NCI-H2029 (cell line): ENCODE data around the gene ZC3H12A.

ENCODE experiments used
- DNase-seq: peaks from one replicate; lab custom pipeline; 2025; lab: John Stamatoyannopoulos, UW

Gene ZC3H12A

DNA sequence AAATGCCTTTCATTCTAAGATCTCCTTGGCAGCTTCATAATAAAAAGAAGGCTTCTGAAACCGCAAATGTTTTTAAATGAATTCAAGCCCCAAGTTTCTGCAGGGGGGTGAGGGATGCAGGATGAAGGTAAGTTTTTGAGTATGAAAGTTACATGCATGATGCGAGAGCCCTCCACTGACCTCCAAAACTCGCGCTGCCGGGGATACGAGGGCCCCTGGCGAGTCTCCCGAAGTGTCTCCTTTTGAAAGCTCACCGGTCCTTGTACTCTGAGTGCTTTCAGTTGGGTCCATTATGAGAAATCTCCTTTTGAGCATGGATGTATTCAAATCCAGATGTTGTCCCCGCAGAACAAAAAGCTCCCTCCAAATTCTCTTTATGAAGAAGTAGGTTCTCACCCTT, 18.9 kb upstream of the ZC3H12A start:
- DNase-seq = no peak

DNA sequence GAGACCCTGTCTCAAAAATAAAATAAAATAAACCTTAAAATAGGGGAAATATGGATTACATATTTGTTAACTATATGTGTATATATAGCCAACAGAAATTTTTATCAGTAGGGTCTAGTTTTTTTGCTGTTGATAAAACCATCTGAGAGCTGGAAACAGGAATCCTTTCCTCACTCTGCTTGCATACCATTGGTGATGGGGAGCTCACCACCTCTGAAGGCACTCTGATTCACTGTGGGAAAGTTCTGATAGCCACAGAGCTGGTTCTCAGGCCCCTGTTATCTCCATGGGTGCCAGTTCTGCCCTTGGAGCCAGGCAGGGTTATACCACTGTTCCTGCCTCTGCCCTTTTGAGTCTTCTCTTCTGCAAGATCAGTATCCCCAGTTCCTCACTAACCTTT, 17.8 kb upstream of the ZC3H12A start:
- DNase-seq = no peak

DNA sequence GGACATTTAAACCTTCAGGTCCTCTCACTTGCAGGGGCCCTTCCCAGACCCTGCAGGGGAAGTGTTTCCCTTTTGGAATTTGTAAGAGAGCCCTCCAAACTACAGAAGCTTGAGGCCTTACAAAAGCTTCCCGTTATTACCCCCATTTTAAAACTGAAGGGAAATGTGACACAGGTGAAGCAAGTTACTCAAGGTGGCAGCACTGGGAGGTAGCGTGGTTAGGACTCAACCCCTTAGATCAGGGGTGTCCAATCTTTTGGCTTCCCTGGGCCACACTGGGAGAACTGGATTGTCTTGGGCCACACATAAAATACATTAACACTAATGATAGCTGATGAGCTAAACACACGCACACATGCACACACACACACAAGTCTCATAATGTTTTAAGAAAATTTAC, 15.8 kb upstream of the ZC3H12A start:
- no peak for DNase-seq

DNA sequence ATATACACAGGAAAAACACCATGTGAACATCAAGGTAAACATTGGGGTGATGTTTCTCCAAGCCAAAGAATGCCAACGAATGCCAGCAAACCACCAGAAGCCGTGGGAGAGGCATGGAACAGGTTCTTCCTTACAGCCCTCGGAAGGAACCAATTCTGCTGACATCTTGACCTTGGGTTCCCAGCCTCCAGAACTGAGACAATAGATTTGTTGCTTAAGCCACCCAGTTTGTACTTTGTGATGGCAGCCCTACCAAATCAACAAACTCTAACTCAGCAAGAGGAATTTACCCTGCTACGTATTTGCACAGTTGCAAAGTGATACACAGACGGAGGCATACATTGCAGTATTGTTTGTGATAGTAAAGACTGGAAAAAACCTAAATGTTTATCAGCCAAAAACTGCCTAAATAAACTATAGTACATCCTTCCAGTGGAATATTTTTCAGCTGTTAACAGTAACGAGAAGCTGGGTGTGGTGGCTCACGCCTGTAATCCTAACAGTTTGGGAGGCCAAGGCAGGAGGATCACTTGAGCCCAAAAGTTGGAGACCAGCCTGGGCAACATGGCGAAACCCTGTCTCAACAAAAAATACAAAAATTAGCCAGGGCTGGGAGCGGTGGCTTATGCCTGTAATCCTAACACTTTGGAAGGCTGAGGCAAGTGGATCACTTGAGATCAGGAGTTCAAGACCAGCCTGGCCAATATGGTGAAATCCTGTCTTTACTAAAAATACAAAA, 12.5 kb upstream of the ZC3H12A start:
- DNase-seq = no peak

DNA sequence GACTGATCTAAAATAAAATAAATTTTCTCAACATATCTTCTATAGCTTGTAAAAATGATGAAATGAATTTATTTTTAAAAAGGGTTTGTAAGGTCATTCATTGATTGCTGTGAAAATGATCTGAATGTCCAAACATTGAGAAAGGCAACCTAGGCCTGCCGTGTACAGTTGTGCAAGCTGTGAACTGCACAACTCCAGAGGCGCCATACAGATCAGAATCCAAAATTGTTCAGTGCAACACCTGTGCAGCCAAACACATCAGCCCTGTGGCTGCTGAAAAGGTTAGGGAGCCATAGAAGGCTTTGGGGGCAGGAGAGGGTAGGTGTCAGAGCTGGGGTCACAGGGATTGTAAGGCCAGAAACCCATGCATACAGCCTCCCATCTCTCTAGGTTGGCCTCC, 9.9 kb upstream of the ZC3H12A start:
- DNase-seq = no peak

DNA sequence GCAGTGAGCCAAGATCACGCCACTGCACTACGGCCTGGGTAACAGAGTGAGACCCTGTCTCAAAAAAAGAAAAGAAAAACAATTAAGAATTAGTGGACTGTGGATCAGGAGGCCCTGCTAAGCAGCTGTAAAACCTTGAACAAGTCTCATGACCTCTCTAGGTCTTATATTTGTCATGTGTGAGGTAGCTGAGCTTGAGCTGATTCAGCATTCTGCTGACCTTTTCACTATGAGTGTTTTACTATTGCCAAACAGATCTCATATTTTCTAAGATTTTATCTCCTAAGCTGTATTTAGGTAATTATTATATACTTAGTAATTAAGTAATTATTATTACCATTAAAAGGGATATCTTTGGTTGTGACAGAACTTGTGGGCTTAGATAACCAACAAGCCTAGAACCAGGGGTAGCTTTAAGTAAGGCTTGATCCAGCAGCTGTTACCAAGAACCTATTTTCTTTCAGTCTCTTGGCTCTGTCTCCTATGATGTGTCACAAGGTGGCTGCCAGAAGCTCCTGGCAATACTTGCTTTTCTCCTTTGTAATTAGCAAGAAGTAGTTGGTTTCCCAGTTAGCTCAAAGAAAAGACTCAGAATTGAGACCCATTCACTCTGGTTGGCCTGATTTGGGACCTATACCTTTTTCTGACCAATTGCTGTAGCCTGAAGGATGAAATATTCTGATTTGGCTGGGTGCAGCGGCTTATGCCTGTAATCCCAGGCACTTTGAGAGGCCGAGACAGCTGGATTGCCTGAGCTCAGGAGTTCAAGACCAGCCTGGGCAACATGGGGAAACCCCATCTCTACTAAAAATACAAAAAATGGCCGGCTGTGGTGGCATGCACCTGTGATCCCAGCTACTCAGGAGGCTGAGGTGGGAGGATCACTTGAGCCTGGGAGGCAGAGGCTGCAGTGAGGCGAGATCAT, 8.5 kb upstream of the ZC3H12A start:
- no peak for DNase-seq

DNA sequence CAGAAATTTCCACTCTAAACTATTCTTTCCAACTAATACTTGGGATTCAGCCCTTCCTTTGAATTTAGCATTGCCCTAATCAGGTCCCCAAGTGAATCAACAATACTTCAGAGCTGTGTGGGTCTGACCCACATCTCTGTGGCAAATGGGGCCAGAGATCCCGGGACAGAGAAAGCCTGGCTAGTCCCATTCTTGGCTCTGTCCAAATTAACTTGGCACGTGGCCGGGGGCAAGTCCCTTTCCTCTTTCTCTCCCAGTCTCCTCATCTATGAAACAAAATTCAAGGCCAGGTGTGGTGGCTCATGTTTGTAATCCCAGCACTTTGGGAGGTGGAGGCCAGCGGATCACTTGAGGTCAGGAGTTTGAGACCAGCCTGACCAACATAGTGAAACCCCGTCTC, 6.3 kb upstream of the ZC3H12A start:
- DNase-seq = no peak

DNA sequence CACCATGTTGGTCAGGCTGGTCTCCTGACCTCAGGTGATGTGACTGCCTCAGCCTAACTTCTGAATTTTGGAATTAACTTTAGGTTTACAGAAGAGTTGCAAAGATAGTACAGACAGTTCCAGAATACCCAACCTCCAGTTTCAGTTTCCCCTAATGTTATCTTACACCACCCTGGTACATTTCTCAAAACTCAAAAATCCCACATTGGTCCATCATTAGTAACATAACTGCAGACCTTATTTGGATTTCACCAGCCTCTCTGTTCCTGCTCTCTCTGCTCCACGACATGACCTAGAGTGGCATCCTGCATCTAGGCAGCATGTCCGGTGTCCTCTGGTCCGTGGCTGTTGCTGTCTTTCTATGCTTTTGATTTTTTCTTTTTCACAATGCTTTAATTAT, 5.0 kb upstream of the ZC3H12A start:
- DNase-seq = no peak

DNA sequence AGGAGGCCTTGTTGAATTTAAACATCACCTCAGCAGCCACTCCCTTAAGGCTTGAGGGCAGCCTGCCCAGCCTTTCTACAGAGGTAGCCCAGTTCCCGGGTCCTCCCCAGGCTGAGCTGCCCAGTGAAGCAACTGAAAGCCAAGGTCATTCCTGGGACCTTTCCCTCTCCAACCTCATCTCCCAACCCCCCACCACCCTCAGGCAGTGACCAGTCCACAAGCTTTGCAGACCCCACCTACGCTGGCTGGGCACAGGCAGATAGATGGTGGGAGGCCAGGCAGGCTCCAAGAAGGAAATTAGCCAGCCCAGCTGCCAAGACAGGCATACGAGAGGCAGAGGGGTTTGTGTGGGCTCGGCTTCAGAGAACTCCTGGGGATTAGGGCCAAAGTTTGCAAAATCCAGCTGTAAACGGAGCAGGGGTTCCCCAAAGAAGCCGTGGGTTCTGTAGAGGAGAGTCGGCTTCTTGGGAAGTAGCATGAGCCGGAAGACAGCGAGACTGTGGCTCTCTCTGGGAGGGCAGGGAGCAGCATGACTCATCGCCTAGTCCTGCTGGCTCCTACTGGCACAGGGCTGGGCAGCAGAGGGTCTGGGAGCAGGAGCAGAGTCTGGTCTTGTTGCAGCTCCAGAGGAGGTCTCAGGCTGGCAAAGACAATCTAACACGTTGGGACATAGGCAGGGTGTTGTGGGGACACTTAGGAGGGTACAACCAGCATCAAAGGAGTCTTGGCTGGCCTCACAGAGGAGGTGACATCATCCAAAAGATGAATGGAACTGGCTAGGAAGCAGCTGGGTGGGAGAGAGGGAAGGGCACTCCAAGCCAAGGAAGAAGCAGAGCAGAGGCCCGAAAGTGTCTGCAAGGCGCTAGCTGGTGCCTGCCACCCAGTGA, 2.8 kb upstream of the ZC3H12A start:
- DNase-seq = no peak

DNA sequence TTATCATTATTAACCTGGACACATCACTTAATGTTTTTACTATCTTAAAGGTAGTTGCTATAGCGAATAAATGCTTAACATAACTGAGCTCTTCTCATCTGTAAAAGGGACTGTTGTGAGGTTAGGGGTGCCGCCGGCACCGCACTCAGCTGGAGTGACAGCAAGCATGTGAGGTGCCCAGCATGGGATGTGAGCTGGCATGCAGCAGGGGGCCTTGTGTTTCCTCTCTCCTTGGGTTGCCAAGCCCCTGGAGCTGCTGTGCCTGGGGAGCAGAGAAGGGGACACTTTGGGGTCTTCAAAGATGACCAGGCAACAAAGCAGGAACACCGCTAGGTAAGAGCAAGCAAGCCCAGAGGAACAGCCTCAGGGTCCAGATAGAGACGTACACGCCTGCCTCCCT, 2.1 kb upstream of the ZC3H12A start:
- DNase-seq = no peak

DNA sequence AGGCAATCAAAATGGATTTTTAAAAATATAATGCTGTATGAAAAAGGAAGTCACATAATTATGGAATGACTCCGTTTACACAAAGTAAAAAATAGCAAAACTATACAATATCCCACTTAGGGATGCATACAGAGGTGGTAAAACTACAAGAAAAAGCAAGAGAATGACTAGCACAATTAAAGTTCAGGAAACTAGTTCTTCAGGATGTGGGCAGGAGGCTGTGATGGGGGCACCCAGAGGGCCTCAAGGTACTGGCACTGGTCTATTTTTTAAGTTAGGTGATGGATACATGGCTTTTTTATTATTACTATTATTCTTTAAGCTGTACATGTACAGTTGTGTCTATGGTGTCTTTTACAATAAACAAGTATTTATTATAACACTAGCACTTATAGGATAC, 1.4 kb upstream of the ZC3H12A start:
- no peak for DNase-seq

DNA sequence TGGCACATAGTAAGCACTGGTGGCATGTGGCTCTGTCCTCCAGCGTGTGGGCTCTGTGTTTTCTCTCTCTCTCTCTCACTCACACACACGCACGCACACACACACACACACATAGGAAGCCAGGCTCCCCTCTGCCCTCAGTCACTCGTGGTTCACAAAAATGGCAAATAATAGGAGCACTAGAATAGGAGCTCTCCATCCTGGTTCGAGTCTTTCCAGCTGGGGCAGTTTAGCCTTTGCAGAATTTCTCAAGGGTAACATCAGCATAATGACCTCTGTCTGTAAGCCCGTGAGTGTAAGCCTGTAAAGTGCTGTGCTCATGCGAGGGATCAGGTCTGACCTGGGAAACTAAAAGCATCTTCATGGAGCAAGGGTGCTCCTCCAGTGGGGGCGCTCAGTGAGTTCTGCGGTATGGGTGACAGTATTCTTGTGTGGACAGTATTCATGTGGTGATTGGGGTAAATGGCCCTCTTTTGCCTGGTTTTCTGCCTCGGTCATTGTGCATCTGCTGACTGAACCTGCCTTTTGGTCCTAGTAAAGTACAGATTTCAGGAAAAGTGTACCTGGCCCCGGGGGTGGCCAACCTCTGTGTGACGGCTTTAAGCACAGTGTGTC, 842 bp upstream of the ZC3H12A start:
- no peak for DNase-seq

DNA sequence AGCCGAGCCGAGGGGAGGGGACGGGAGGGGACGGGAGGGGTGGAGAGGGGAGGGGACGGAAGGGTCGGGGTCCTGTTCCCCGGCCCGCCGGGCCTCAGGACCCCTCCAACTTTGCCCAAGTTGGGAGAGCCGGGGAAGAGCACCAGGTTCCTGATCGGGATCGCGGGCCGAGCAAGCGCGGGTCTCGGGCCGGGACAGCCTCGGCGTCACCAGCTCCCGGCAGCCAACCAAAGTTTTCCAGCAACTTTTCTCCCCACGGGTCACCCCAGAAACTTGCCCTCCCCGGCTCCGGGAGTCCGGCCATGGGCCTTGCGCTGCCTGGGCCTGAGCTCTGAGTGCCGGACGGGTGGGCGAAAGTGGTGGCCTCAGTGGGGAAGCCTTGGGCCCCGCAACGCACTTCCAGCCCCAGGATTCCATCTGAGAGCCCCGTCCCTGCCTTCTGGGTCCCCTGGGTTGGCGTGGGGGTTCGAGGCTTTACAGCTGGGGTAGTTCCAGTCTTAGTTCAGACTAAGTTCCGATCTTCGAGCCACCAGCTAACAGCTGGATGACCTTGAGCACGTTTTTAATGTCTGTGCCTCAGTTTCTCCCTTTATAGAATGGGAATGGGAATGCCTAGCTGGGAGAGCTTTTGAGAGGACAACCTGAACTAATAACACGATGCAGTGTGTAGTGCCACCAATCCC, 458 bp downstream of the ZC3H12A start:
- DNase-seq = no peak

DNA sequence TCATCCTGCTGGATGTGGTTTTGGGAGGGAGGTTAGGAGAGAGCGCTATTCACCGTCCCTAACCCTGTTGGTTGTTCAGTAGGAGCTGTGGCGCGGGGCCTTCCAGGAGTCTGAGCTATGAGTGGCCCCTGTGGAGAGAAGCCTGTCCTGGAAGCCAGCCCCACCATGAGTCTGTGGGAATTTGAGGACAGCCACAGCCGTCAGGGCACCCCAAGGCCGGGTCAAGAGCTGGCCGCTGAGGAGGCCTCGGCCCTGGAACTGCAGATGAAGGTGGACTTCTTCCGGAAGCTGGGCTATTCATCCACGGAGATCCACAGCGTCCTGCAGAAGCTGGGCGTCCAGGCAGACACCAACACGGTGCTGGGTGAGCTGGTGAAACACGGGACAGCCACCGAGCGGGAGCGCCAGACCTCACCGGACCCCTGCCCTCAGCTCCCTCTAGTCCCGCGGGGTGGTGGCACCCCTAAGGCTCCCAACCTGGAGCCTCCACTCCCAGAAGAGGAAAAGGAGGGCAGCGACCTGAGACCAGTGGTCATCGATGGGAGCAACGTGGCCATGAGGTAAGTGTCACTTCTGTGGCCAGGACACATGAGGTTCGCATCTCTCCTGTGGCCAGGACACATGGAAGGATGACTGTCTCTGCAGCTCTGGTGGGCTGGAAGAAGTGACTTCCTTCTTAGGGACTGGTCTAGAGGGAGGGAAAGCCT, 1.2 kb downstream of the ZC3H12A start:
- no peak for DNase-seq

DNA sequence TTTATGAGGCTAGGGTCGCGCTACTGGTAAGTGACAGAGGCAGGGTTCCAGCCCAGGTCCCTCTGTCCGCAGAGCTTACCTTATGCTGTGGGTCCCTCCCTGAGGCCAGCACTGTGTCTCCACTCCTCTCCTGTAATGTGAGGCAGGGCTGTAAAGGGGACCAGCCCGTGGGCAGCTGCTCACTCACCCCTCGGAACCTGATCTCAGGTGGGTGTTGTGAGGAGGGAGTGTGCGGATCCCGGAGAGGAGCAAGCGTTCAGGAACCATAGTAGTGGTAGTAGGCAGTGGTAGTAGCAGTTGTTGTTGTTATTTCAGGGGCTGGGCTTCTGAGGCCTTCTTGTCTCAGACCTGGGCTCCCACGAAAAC, 1.7 kb downstream of the ZC3H12A start:
- DNase-seq = no peak

DNA sequence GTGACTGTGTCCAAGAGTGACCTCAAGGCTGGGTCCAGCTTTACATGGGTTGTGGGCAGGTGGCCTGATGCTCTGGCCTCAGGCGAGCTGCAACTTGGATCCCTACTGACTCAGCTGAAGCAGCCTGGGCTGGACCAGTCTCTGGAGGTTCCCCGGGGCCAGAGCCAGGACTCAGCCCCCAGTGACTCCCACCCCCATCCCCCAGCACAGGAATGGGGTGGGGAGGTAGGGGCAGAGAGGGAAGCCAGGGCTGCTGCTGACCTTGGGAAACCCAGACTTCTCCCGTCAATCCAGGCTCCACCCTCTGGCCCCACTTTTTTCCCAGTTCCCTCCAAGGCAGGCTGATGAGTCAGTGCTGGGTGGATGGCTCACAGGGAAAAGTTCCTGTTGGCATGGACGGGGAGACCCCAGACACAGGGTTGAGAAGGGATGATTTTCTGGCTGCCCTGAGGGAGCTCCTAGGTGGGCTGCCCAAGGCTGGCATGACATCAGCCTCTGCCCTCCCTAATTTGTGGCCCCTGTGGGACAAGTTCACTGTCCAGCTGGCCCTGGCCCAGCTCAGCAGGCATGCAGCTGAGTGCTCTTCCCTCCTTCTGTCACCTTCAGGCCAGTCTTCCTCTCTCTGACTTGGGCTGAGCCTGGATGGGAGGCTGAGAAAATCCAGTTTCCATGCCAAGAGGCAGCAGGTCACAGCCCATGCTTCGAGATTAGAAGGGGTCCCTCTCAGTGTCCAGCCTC, 2.2 kb downstream of the ZC3H12A start:
- no peak for DNase-seq

DNA sequence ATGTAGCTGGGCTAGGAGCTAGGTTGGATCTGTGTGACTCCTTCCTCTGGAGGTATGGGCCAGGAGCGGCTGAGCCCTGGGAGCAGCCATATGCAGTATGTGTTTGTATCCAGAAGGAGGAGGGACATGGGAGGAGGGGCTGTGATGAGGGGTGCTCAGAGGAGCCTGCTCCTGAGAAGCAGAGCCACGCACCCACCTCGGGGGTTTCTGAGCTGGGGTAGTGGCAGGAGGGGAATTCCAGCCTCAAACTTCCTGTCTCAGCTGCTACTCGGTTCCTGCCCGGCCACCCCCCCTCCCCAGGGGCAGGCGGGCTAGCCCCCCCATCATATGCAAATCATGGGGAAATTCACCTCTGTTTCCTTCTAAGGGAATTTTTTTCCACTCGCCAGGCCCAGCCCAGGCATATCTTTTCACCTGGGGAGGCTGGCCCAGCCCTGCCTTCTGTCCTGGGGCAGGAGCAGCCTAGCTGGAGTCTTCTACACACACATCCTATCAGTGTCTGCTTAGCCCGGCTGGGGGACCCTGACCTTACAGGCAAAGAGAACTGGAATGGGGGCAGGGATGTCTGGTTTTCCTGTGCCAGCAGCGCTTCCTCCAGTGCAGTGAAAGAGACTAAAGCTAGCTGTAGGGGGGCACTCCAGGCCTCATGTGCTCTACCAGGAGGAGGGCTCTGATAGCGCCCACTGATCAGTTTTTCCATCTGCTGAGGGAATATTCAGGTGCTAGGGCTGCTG, 3.0 kb downstream of the ZC3H12A start:
- peak; percentile 39 for DNase-seq

DNA sequence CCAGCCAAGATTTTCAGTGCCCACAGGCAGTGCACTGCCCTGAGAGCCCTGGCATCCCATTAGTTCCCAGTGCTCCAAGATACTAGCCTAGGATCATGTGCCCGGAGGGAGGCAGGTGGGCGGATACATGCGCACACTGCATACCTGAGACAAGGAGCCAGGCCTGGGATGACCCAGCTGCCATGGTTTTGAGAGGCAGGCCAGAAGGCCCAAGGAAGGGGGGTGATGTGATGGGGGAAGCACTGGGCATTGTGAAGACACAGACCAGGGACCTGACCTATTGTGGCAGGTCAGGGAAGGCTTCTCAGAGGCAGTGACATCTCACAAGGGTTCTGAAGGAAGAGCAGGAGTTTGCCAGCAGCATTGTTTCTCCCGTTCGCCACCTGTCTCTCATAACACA, 3.6 kb downstream of the ZC3H12A start:
- no peak for DNase-seq

DNA sequence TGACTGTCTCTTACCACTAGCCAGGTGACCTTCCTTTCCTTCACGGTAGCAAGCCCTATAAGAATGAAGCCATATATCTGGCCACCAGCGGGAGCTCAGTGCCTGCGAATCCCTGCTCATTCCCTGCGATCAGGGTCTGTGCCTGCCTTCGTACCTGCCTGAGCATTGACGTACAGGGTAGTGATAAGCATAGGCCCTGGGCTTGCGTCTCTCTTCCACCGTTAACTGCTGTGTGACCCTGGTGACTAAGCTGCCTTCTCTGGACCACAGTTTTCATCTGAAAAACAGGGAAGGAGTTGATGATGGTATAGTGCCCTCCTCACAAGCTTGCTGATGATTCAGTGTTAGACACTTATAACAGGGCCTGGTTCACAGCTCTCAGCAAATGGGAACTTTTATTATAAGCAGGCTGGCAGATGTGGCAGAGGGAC, 4.1 kb downstream of the ZC3H12A start:
- DNase-seq = no peak
